Adrenal gland (tissue), 12 donors: ENCODE data around the gene EHBP1L1. TPM values are rescaled to one million over a fixed set of nuclear protein-coding genes. Genes with fewer than 3 reads are reported as not detected.

Source experiments
- DNase-seq, 7 donors: peaks; one replicate each; pipeline ENCODE4 v3.0.0-alpha.2; 2019 to 2020
- H3K27ac ChIP-seq, 5 donors: fragments of 200-600 bp; sonication (generic) in 4 of 5; 1 replicate in 3 of 5; 2 replicates in 2 of 5; pipeline versions ENCODE4 v1.5.1 to v1.8.0; 2016 to 2020; ENCODE audit warnings: mild to moderate bottlenecking in 1 of 5
- H3K27me3 ChIP-seq: fragments of 200-600 bp; 2 replicates; pipeline ENCODE4 v1.8.0; 2021
- H3K36me3 ChIP-seq, 2 donors: fragments of 200-600 bp; replicated peaks in 1 of 2; 1 replicate in 1 of 2; 2 replicates in 1 of 2; pipeline versions ENCODE4 v1.5.1 to v1.8.0; 2018 to 2022
- H3K4me1 ChIP-seq, 2 donors: fragments of 200-600 bp; replicated peaks in 1 of 2; 1 replicate in 1 of 2; 2 replicates in 1 of 2; pipeline versions ENCODE4 v1.5.1 to v1.8.0; 2018 to 2021
- H3K4me3 ChIP-seq, 4 donors: fragments of 200-600 bp; sonication (generic) in 3 of 4; one replicate each; pipeline ENCODE4 v1.5.1; 2016 to 2018
- H3K9me3 ChIP-seq, 3 donors: fragments of 200-600 bp; sonication (generic) in 1 of 3; replicated peaks in 1 of 3; 1 replicate in 2 of 3; 2 replicates in 1 of 3; pipeline versions ENCODE4 v1.5.1 to v1.8.0; 2016 to 2021
- CTCF ChIP-seq, 6 experiments: fragments of 450-650 bp in 4 of 6; fragments of 200-600 bp in 2 of 6; sonication (generic) in 1 of 6; IDR thresholded peaks; 1 replicate in 5 of 6; 2 replicates in 1 of 6; pipeline versions ENCODE4 v1.5.1 to v1.8.0; 2016 to 2021; ENCODE audit warnings: antibody characterized with exemption in 6 of 6, mild to moderate bottlenecking in 2 of 6, moderate library complexity in 1 of 6
- POLR2A ChIP-seq, 2 donors: fragments of 450-650 bp; IDR thresholded peaks; one replicate each; pipeline ENCODE4 v1.6.1; 2017; ENCODE audit warnings: antibody characterized with exemption in 2 of 2, mild to moderate bottlenecking in 2 of 2, moderate library complexity in 1 of 2
- WGBS, 4 donors: extraction: QIAGEN DNeasy Blood & Tissue Kit in 2 of 4; methylation state at CpG; one replicate each; pipeline versions ENCODE4 v1.1.5 to v1.1.7; 2013 to 2017; 5-methylcytosine and 5-hydroxymethylcytosine counted together
- intact Hi-C, 2 donors: fragments of 100-400 bp; cut with DNase I; formaldehyde crosslinking; loops; one replicate each; pipeline versions ENCODE4 v1.14.1 to v1.15.0; 2022 to 2023
- polyA plus RNA-seq, 3 donors: library from polyadenylated mRNA; stranded (reverse); fragments of 200-250 nt in 2 of 3; fragments of 350-450 nt in 1 of 3; fragmentation: Illumina TruSeq in 1 of 3; extraction: RNeasy Lipid Tissue Mini Kit (QIAGEN cat#74804) in 1 of 3; gene quantifications; one replicate each; pipeline ENCODE4 v1.2.3, GENCODE V29; 2013 to 2014
- total RNA-seq, 9 donors: library from RNA; depleted of rRNA in 4 of 9; stranded (reverse); fragments of >200 nt in 4 of 9; fragments of 120-200 nt in 1 of 9; fragmentation: NEBNext Ultra II Directional in 1 of 9; extraction: Animal tissue kit (Norgen Biotek cat#: 25700) in 1 of 9; gene quantifications; one replicate each; pipeline versions ENCODE4 v1.1.0 to v1.2.4, GENCODE V29; 2013 to 2023
- donor health status: healthy with polysubstance abuse.
- donor health status: Bipolar disorder and iron deficiency.
- donor health status: DM: yes; HTN: yes; CAD: no.
- donor health status: DM: no; HTN: no; CAD: no.
- donor health status: DM: no; HTN: no; CAD: no.
- donor health status: DM: yes; HTN: yes; CAD: no.

Gene EHBP1L1
- total and polyA plus RNA-seq, 12 donors, result 8.7 to 68.0 (median 34.5) TPM

GRCh38 chr11:65625628-65626342 is 49.9 kb downstream of the EHBP1L1 start:
- peaks cover 0 to 94% of the 10 kb centered on the region in 2 donors for H3K36me3 ChIP-seq
- no peaks in the 10 kb centered on the region for H3K4me1 ChIP-seq
- no peaks in the 10 kb centered on the region for H3K9me3 ChIP-seq
- TF ChIP-seq POLR2A (IDR thresholded peaks at IDR 0.05), result no peak
- peak; percentile 39 to 76 (median 58) for TF ChIP-seq CTCF (IDR thresholded peaks at IDR 0.05)
- WGBS, 4 donors, result 62 to 72% (median 68%) methylated on average over 18 to 30 of the region's 30 CpGs
- H3K27me3 ChIP-seq, result no peaks in the 10 kb centered on the region
- H3K4me3 ChIP-seq, result no peak overlapping the region
- H3K27ac ChIP-seq, result no peak overlapping the region
- intact Hi-C loops, result no loop called here
- DNase-seq, result peak in 6 of 7 donors; percentile 57 to 75 (median 66)

GRCh38 chr11:65627202-65627601 is 51.3 kb downstream of the EHBP1L1 start:
- DNase-seq, result no peak
- intact Hi-C loops, result no loop called here
- H3K4me3 ChIP-seq, result no peak overlapping the region
- no peaks in the 10 kb centered on the region for H3K27me3 ChIP-seq
- H3K36me3 ChIP-seq, result peaks cover 0 to 92% of the 10 kb centered on the region in 2 donors
- TF ChIP-seq POLR2A (IDR thresholded peaks at IDR 0.05), result no peak
- TF ChIP-seq CTCF (IDR thresholded peaks at IDR 0.05), result no peak
- H3K4me1 ChIP-seq, result no peaks in the 10 kb centered on the region
- no peaks in the 10 kb centered on the region for H3K9me3 ChIP-seq
- 90 to 97% (median 95%) methylated on average over 9 to 13 of the region's 13 CpGs for WGBS, 4 donors
- H3K27ac ChIP-seq, result no peak overlapping the region

- intact Hi-C loops, result no loop called here
These were observed 53.7 kb downstream of the EHBP1L1 start for GRCh38 chr11:65629579-65629978.

GRCh38 chr11:65630215-65630614 is 54.4 kb downstream of the EHBP1L1 start:
- no peaks in the 10 kb centered on the region for H3K27me3 ChIP-seq
- intact Hi-C loops, result no loop called here
- H3K36me3 ChIP-seq, result peaks cover 0 to 91% of the 10 kb centered on the region in 2 donors
- H3K4me3 ChIP-seq, result no peak overlapping the region
- no peaks in the 10 kb centered on the region for H3K4me1 ChIP-seq
- peak in 5 of 7 donors; percentile 65 to 83 (median 72) for DNase-seq
- H3K27ac ChIP-seq, result peak overlapping the region in 2 of 5 donors; percentile 13 to 34
- no peaks in the 10 kb centered on the region for H3K9me3 ChIP-seq
- TF ChIP-seq CTCF (IDR thresholded peaks at IDR 0.05) (peak in 1 of 6 experiments; percentile 5), POLR2A (IDR thresholded peaks at IDR 0.05) (no peak)
- 57 to 88% (median 74%) methylated on average over 1 to 11 of the region's 11 CpGs for WGBS, 4 donors

More at GRCh38 chr11:65629579-65629978, 53.7 kb downstream of the EHBP1L1 start:
- H3K27ac ChIP-seq, result peak overlapping the region in 2 of 5 donors; percentile 13 to 34
- 73 to 95% (median 74%) methylated on average over 4 to 14 of the region's 14 CpGs; no CpG with 5 or more reads in 1 of the 4 donors for WGBS, 4 donors
- no peak for TF ChIP-seq CTCF (IDR thresholded peaks at IDR 0.05)
- no peak for TF ChIP-seq POLR2A (IDR thresholded peaks at IDR 0.05)
- peaks cover 0 to 91% of the 10 kb centered on the region in 2 donors for H3K36me3 ChIP-seq
- DNase-seq, result peak in 5 of 7 donors; percentile 60 to 72 (median 62)
- no peaks in the 10 kb centered on the region for H3K27me3 ChIP-seq
- H3K9me3 ChIP-seq, result no peaks in the 10 kb centered on the region
- H3K4me3 ChIP-seq, result no peak overlapping the region
- H3K4me1 ChIP-seq, result no peaks in the 10 kb centered on the region
